HepG2 (cell line): ENCODE results near the gene FAM219A. TPM values are rescaled to one million over a fixed set of nuclear protein-coding genes. Genes with fewer than 3 reads are reported as not detected.

Experiments used
- EEA1 ChIP-seq: sonication (generic); formaldehyde crosslinking; IDR thresholded peaks from 2 replicates; pipeline ENCODE4 v1.5.1; 2020; ENCODE audit warnings: mild to moderate bottlenecking, missing genetic modification reagents, borderline replicate concordance
- GATAD1 ChIP-seq: IDR thresholded peaks from 2 replicates; pipeline ENCODE4 v1.6.1; 2016; ENCODE audit warnings: missing genetic modification reagents, missing compliant biosample characterization
- MYNN ChIP-seq: sonication (generic); formaldehyde crosslinking; IDR thresholded peaks from 2 replicates; pipeline ENCODE4 v1.4.0; 2020; ENCODE audit warnings: mild to moderate bottlenecking, low read depth, missing genetic modification reagents
- NCOA1 ChIP-seq: sonication (generic); formaldehyde crosslinking; IDR thresholded peaks from 2 replicates; pipeline ENCODE4 v1.9.0; 2021; ENCODE audit warnings: missing genetic modification reagents
- POLR2A ChIP-seq, 2 experiments: IDR thresholded peaks; 2 replicates each; pipeline ENCODE4 v1.6.1; 2011; ENCODE audit warnings: low read depth in 2 of 2, low read length in 2 of 2, mild to moderate bottlenecking in 1 of 2, moderate library complexity in 1 of 2; ENCODE audit not compliant: insufficient read depth in 1 of 2
- RAD21 ChIP-seq: fragments of 450-650 bp; formaldehyde crosslinking; IDR thresholded peaks from 2 replicates; pipeline ENCODE4 v1.5.0; 2020; ENCODE audit warnings: mild to moderate bottlenecking
- RAD51 ChIP-seq: fragments of 450-650 bp; IDR thresholded peaks from 2 replicates; pipeline ENCODE4 v1.6.1; 2016; ENCODE audit warnings: borderline replicate concordance
- SP2 ChIP-seq: sonication (generic); formaldehyde crosslinking; IDR thresholded peaks from 2 replicates; pipeline ENCODE4 v1.5.1; 2020; ENCODE audit warnings: mild to moderate bottlenecking, missing genetic modification reagents
- SRSF4 ChIP-seq: fragments of 200-400 bp; formaldehyde crosslinking; IDR thresholded peaks from one replicate; pipeline ENCODE4 v1.6.1; 2018; ENCODE audit warnings: mild to moderate bottlenecking, low read depth, low read length, moderate library complexity; ENCODE audit not compliant: poor library complexity, severe bottlenecking
- THRA ChIP-seq: sonication (generic); formaldehyde crosslinking; IDR thresholded peaks from 2 replicates; pipeline ENCODE4 v1.4.0; 2020; ENCODE audit warnings: missing genetic modification reagents, borderline replicate concordance
- ZBTB3 ChIP-seq: sonication (generic); formaldehyde crosslinking; IDR thresholded peaks from 2 replicates; pipeline ENCODE4 v1.4.0; 2020; ENCODE audit warnings: low read depth, mild to moderate bottlenecking, moderate library complexity, missing genetic modification reagents, borderline replicate concordance
- ZNF136 ChIP-seq: sonication (generic); formaldehyde crosslinking; IDR thresholded peaks from 2 replicates; pipeline ENCODE4 v1.8.1; 2022; ENCODE audit warnings: low read depth, mild to moderate bottlenecking, moderate library complexity, missing genetic modification reagents
- ZNF142 ChIP-seq: sonication (generic); formaldehyde crosslinking; IDR thresholded peaks from 2 replicates; pipeline ENCODE4 v1.4.0; 2020; ENCODE audit warnings: missing genetic modification reagents
- ZNF451 ChIP-seq: sonication (generic); formaldehyde crosslinking; IDR thresholded peaks from 2 replicates; pipeline ENCODE4 v1.5.0; 2020; ENCODE audit warnings: mild to moderate bottlenecking, missing genetic modification reagents
- ZNF562 ChIP-seq: sonication (generic); formaldehyde crosslinking; IDR thresholded peaks from 2 replicates; pipeline ENCODE4 v1.8.0; 2022; ENCODE audit warnings: missing genetic modification reagents, borderline replicate concordance
- ZNF574 ChIP-seq: sonication (generic); formaldehyde crosslinking; IDR thresholded peaks from 2 replicates; pipeline ENCODE4 v1.4.0; 2020; ENCODE audit warnings: missing genetic modification reagents
- ZNF605 ChIP-seq: sonication (generic); formaldehyde crosslinking; IDR thresholded peaks from 2 replicates; pipeline ENCODE4 v1.8.0; 2022; ENCODE audit warnings: mild to moderate bottlenecking, missing genetic modification reagents
- ZNF782 ChIP-seq: sonication (generic); formaldehyde crosslinking; IDR thresholded peaks from 2 replicates; pipeline ENCODE4 v1.4.0; 2020; ENCODE audit warnings: missing genetic modification reagents, mild to moderate bottlenecking, borderline replicate concordance
- ZSCAN21 ChIP-seq: sonication (generic); formaldehyde crosslinking; IDR thresholded peaks from 2 replicates; pipeline ENCODE4 v1.8.0; 2022; ENCODE audit warnings: mild to moderate bottlenecking, missing genetic modification reagents, moderate library complexity, borderline replicate concordance
- ZSCAN22 ChIP-seq: sonication (generic); formaldehyde crosslinking; IDR thresholded peaks from 2 replicates; pipeline ENCODE4 v1.4.0; 2020; ENCODE audit warnings: mild to moderate bottlenecking, missing genetic modification reagents
- polyA plus RNA-seq, 8 experiments: library from polyadenylated mRNA; depleted of rRNA in 3 of 8; stranded (reverse) in 7 of 8; unstranded in 1 of 8; fragments of >200 nt; fragmentation: Illumina TruSeq in 4 of 8; extraction: Trizol in 4 of 8; gene quantifications; 2 replicates each; pipeline versions ENCODE4 v1.2.1 to v1.2.3, GENCODE V29; 2011 to 2016; ENCODE audit warnings: low read depth in 4 of 8, missing spikeins in 1 of 8, mixed read lengths in 1 of 8; ENCODE audit not compliant: insufficient read depth in 1 of 8
- total RNA-seq, 5 experiments: library from RNA; depleted of rRNA; stranded (reverse); fragments of >200 nt; fragmentation: Illumina TruSeq; extraction: Trizol; gene quantifications; 2 replicates each; pipeline ENCODE4 v1.2.3, GENCODE V29; 2016; ENCODE audit warnings: low read depth in 1 of 5

FAM219A gene
- total and polyA plus RNA-seq, 2 of the 13 experiments (the other 11 are each of a cell fraction or from before 2014, with no cell fraction given) = 3.9 to 6.4 TPM

GRCh38 chr9:34375901-34376595, 82.3 kb downstream of the FAM219A start (continued):
- TF ChIP-seq ZSCAN21 (CRISPR knock-in tag) (no peak), ZNF136 (CRISPR knock-in tag) (no peak), ZNF574 (CRISPR knock-in tag) (no peak), GATAD1 (CRISPR knock-in tag) (no peak), SRSF4 (no peak), ZBTB3 (no peak), RAD21 (CRISPR knock-in tag) (peak; percentile 72; the same call in 1 of the 2 replicates), EEA1 (CRISPR knock-in tag) (no peak), ZNF562 (no peak), ZNF142 (CRISPR knock-in tag) (no peak), ZNF782 (no peak), SP2 (CRISPR knock-in tag) (no peak), THRA (CRISPR knock-in tag) (no peak), NCOA1 (CRISPR knock-in tag) (no peak), ZNF451 (CRISPR knock-in tag) (no peak), ZNF605 (CRISPR knock-in tag) (no peak; the same call in 1 of the 2 replicates), ZSCAN22 (CRISPR knock-in tag) (no peak), POLR2A (IDR thresholded peaks at IDR 0.05; ENCODE audit: insufficient read depth in 1 of 2, low read depth in 2 of 2, low read length in 2 of 2) (no peak), MYNN (CRISPR knock-in tag) (no peak), RAD51 (no peak)
